ENCODE measurements around the gene FMN2. TPM values are rescaled to one million over a fixed set of nuclear protein-coding genes. Genes with fewer than 3 reads are reported as not detected.

The FMN2 gene
- total RNA-seq, 2 experiments from 2014 or later: not detected

GRCh38 chr1:240498335-240498734, 406.7 kb downstream of the FMN2 start:
- Mint-ChIP-seq H3K4me1 (no peaks in the 10 kb centered on the region), H3K36me3 (no peaks in the 10 kb centered on the region), H3K4me3 (no peak overlapping the region), H3K27ac (no peak overlapping the region), H3K9me3 (ENCODE audit: low read depth) (peaks cover 16% of the 10 kb centered on the region), H3K27me3 (no peaks in the 10 kb centered on the region)
- ATAC-seq: no peak
- no peak for DNase-seq
- CTCF ChIA-PET: no interaction called here

GRCh38 chr1:240499012-240499411, 407.3 kb downstream of the FMN2 start:
- Mint-ChIP-seq H3K9me3 (ENCODE audit: low read depth) (peaks cover 16% of the 10 kb centered on the region), H3K36me3 (no peaks in the 10 kb centered on the region), H3K27me3 (no peaks in the 10 kb centered on the region), H3K4me1 (no peaks in the 10 kb centered on the region), H3K27ac (no peak overlapping the region), H3K4me3 (no peak overlapping the region)
- ATAC-seq: no peak
- DNase-seq: no peak
- CTCF ChIA-PET: no interaction called here

GRCh38 chr1:240500647-240501046, 409.0 kb downstream of the FMN2 start:
- ATAC-seq (no peak), DNase-seq (no peak)
- peaks cover 15% of the 10 kb centered on the region for H3K9me3 Mint-ChIP-seq (ENCODE audit: low read depth)
- H3K27ac Mint-ChIP-seq: no peak overlapping the region
- no peaks in the 10 kb centered on the region for H3K27me3 Mint-ChIP-seq
- no peaks in the 10 kb centered on the region for H3K4me1 Mint-ChIP-seq
- CTCF ChIA-PET: no interaction called here
- no peak overlapping the region for H3K4me3 Mint-ChIP-seq
- H3K36me3 Mint-ChIP-seq: no peaks in the 10 kb centered on the region

GRCh38 chr1:240501115-240501514, 409.4 kb downstream of the FMN2 start:
- H3K27me3 Mint-ChIP-seq: no peaks in the 10 kb centered on the region
- H3K9me3 Mint-ChIP-seq (ENCODE audit: low read depth): peaks cover 15% of the 10 kb centered on the region
- CTCF ChIA-PET: no interaction called here
- no peak overlapping the region for H3K27ac Mint-ChIP-seq
- ATAC-seq (no peak), DNase-seq (no peak)
- H3K4me1 Mint-ChIP-seq: no peaks in the 10 kb centered on the region
- H3K4me3 Mint-ChIP-seq: no peak overlapping the region
- H3K36me3 Mint-ChIP-seq: no peaks in the 10 kb centered on the region

GRCh38 chr1:240503036-240503435, 411.4 kb downstream of the FMN2 start:
- ATAC-seq: no peak
- no peak overlapping the region for H3K4me3 Mint-ChIP-seq
- CTCF ChIA-PET: no interaction called here
- peaks cover 5% of the 10 kb centered on the region for H3K9me3 Mint-ChIP-seq (ENCODE audit: low read depth)
- no peaks in the 10 kb centered on the region for H3K36me3 Mint-ChIP-seq
- no peak for DNase-seq
- H3K27me3 Mint-ChIP-seq: no peaks in the 10 kb centered on the region
- no peak overlapping the region for H3K27ac Mint-ChIP-seq
- no peaks in the 10 kb centered on the region for H3K4me1 Mint-ChIP-seq

- no peak for DNase-seq
- Mint-ChIP-seq H3K4me1 (no peaks in the 10 kb centered on the region), H3K9me3 (ENCODE audit: low read depth) (peaks cover 1% of the 10 kb centered on the region), H3K36me3 (no peaks in the 10 kb centered on the region), H3K4me3 (no peak overlapping the region), H3K27ac (no peak overlapping the region), H3K27me3 (no peaks in the 10 kb centered on the region)
- CTCF ChIA-PET: no interaction called here
- ATAC-seq: no peak
Observed at GRCh38 chr1:240503558-240503957, 411.9 kb downstream of the FMN2 start.

GRCh38 chr1:240506176-240506575, 414.5 kb downstream of the FMN2 start:
- no peak for ATAC-seq
- no peaks in the 10 kb centered on the region for H3K36me3 Mint-ChIP-seq
- no peak for DNase-seq
- H3K9me3 Mint-ChIP-seq (ENCODE audit: low read depth): peaks cover 5% of the 10 kb centered on the region
- H3K4me1 Mint-ChIP-seq: no peaks in the 10 kb centered on the region
- H3K27ac Mint-ChIP-seq: no peak overlapping the region
- CTCF ChIA-PET: no interaction called here
- no peak overlapping the region for H3K4me3 Mint-ChIP-seq
- no peaks in the 10 kb centered on the region for H3K27me3 Mint-ChIP-seq

GRCh38 chr1:240508201-240508600, 416.5 kb downstream of the FMN2 start:
- CTCF ChIA-PET: no interaction called here
- no peak for ATAC-seq

GRCh38 chr1:240508950-240509349, 417.3 kb downstream of the FMN2 start:
- H3K27ac Mint-ChIP-seq: no peak overlapping the region
- H3K36me3 Mint-ChIP-seq: peaks cover 1% of the 10 kb centered on the region
- peaks cover 7% of the 10 kb centered on the region for H3K9me3 Mint-ChIP-seq (ENCODE audit: low read depth)
- H3K4me1 Mint-ChIP-seq: no peaks in the 10 kb centered on the region
- no peaks in the 10 kb centered on the region for H3K27me3 Mint-ChIP-seq
- CTCF ChIA-PET: no interaction called here
- H3K4me3 Mint-ChIP-seq: no peak overlapping the region
- no peak for ATAC-seq
- no peak for DNase-seq

More at GRCh38 chr1:240508201-240508600, 416.5 kb downstream of the FMN2 start:
- H3K27me3 Mint-ChIP-seq: no peaks in the 10 kb centered on the region
- no peaks in the 10 kb centered on the region for H3K4me1 Mint-ChIP-seq
- no peak for DNase-seq
- H3K9me3 Mint-ChIP-seq (ENCODE audit: low read depth): peaks cover 7% of the 10 kb centered on the region
- no peak overlapping the region for H3K4me3 Mint-ChIP-seq
- H3K36me3 Mint-ChIP-seq: peaks cover 1% of the 10 kb centered on the region
- H3K27ac Mint-ChIP-seq: no peak overlapping the region

GRCh38 chr1:240511789-240512188, 420.1 kb downstream of the FMN2 start:
- H3K9me3 Mint-ChIP-seq (ENCODE audit: low read depth): peaks cover 6% of the 10 kb centered on the region
- H3K4me3 Mint-ChIP-seq: no peak overlapping the region
- H3K36me3 Mint-ChIP-seq: peaks cover 1% of the 10 kb centered on the region
- H3K27me3 Mint-ChIP-seq: no peaks in the 10 kb centered on the region
- CTCF ChIA-PET: interaction anchor here (0.7 kb wide), 1 partner anchor 1891 kb away, joined by 3 read pairs; no protein-coding TSS in a partner anchor
- no peak overlapping the region for H3K27ac Mint-ChIP-seq
- no peaks in the 10 kb centered on the region for H3K4me1 Mint-ChIP-seq
- no peak for ATAC-seq
- no peak for DNase-seq

- H3K9me3 Mint-ChIP-seq (ENCODE audit: low read depth): peaks cover 3% of the 10 kb centered on the region
- no peaks in the 10 kb centered on the region for H3K27me3 Mint-ChIP-seq
- H3K36me3 Mint-ChIP-seq: peaks cover 1% of the 10 kb centered on the region
- ATAC-seq (no peak), DNase-seq (no peak)
- H3K4me1 Mint-ChIP-seq: no peaks in the 10 kb centered on the region
- H3K27ac Mint-ChIP-seq: no peak overlapping the region
- CTCF ChIA-PET: no interaction called here
- no peak overlapping the region for H3K4me3 Mint-ChIP-seq
Observed at GRCh38 chr1:240515505-240515904, 423.8 kb downstream of the FMN2 start.

- Mint-ChIP-seq H3K4me3 (no peak overlapping the region), H3K9me3 (ENCODE audit: low read depth) (peaks cover 3% of the 10 kb centered on the region)
Observed at GRCh38 chr1:240516069-240516468, 424.4 kb downstream of the FMN2 start.

GRCh38 chr1:240517891-240518290, 426.2 kb downstream of the FMN2 start:
- H3K27ac Mint-ChIP-seq: no peak overlapping the region
- CTCF ChIA-PET: no interaction called here
- peaks cover 1% of the 10 kb centered on the region for H3K36me3 Mint-ChIP-seq

More at GRCh38 chr1:240516069-240516468, 424.4 kb downstream of the FMN2 start:
- CTCF ChIA-PET: no interaction called here
- DNase-seq: no peak
- Mint-ChIP-seq H3K4me1 (no peaks in the 10 kb centered on the region), H3K27me3 (no peaks in the 10 kb centered on the region), H3K27ac (no peak overlapping the region), H3K36me3 (peaks cover 1% of the 10 kb centered on the region)
- ATAC-seq: no peak

GRCh38 chr1:240522122-240522822, 430.6 kb downstream of the FMN2 start:
- no peak for ATAC-seq
- CTCF ChIA-PET: no interaction called here
- no peak overlapping the region for H3K4me3 Mint-ChIP-seq

More at GRCh38 chr1:240517891-240518290, 426.2 kb downstream of the FMN2 start:
- DNase-seq (no peak), ATAC-seq (no peak)
- Mint-ChIP-seq H3K4me1 (no peaks in the 10 kb centered on the region), H3K27me3 (no peaks in the 10 kb centered on the region), H3K4me3 (no peak overlapping the region), H3K9me3 (ENCODE audit: low read depth) (peaks cover 2% of the 10 kb centered on the region)

More at GRCh38 chr1:240522122-240522822, 430.6 kb downstream of the FMN2 start:
- no peaks in the 10 kb centered on the region for H3K27me3 Mint-ChIP-seq
- no peaks in the 10 kb centered on the region for H3K36me3 Mint-ChIP-seq
- no peak for DNase-seq
- H3K9me3 Mint-ChIP-seq (ENCODE audit: low read depth): peaks cover 3% of the 10 kb centered on the region
- H3K27ac Mint-ChIP-seq: no peak overlapping the region
- H3K4me1 Mint-ChIP-seq: no peaks in the 10 kb centered on the region

All from activated CD8-positive, alpha-beta memory T cell treated with anti-CD3 and anti-CD28 coated beads, Interleukin-2, amount 10 ng/mL, durations not matched to agents 7 days and 5 days (primary cell).